ENCODE data around the gene SPATA12. TPM values are rescaled to one million over a fixed set of nuclear protein-coding genes. Genes with fewer than 3 reads are reported as not detected.

The SPATA12 gene
- total RNA-seq, 1 donor from 2014 or later = 0.38 TPM

- Histone ChIP-seq H3K27me3 (no peaks in the 10 kb centered on the region), H3K36me3 (no peaks in the 10 kb centered on the region), H3K27ac (no peak overlapping the region), H3K4me3 (no peak overlapping the region), H3K9me3 (no peaks in the 10 kb centered on the region), H3K4me1 (peaks cover 8% of the 10 kb centered on the region)
- ATAC-seq (no peak), DNase-seq (no peak)
- TF ChIP-seq CTCF (IDR thresholded peaks at IDR 0.05) = no peak
- intact Hi-C loops (cut with DNase I) = no loop called here
Measured at GRCh38 chr3:57069503-57069902, 9.0 kb downstream of the SPATA12 start.

DNA sequence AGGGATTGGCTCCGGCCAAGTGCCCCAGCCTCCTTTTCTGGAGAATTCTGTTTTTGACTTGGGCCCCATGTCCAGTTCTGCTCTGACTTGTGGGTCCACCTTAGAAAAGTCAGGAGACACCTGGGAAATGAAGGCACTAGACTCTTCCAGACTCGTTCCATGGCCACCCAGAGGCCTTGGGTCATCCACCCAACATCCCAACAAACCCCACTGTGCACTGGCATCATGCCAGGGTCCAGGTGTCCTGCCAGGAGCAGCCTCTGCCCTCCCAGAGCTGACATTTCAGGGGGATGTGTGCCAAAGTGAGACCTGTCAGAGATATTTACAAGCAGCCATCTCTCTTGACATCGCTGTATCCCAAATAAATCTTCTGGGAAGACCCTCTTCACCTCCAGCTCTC lies 13.2 kb downstream of the SPATA12 start:
- DNase-seq (no peak), ATAC-seq (no peak)
- H3K4me3 ChIP-seq = no peak overlapping the region
- no peak for TF ChIP-seq CTCF (IDR thresholded peaks at IDR 0.05)
- peaks cover 10% of the 10 kb centered on the region for H3K4me1 ChIP-seq
- no peaks in the 10 kb centered on the region for H3K9me3 ChIP-seq
- H3K36me3 ChIP-seq = no peaks in the 10 kb centered on the region
- no peaks in the 10 kb centered on the region for H3K27me3 ChIP-seq
- intact Hi-C loops (cut with DNase I) = no loop called here
- H3K27ac ChIP-seq = no peak overlapping the region

- DNase-seq (no peak), ATAC-seq (no peak)
- Histone ChIP-seq H3K4me3 (no peak overlapping the region), H3K9me3 (no peaks in the 10 kb centered on the region), H3K27me3 (no peaks in the 10 kb centered on the region), H3K36me3 (no peaks in the 10 kb centered on the region), H3K4me1 (peaks cover 8% of the 10 kb centered on the region), H3K27ac (no peak overlapping the region)
- intact Hi-C loops (cut with DNase I) = no loop called here
- no peak for TF ChIP-seq CTCF (IDR thresholded peaks at IDR 0.05)
Measured at GRCh38 chr3:57074135-57074534, 13.7 kb downstream of the SPATA12 start.

- no peak for TF ChIP-seq CTCF (IDR thresholded peaks at IDR 0.05)
- Histone ChIP-seq H3K27ac (no peak overlapping the region), H3K36me3 (no peaks in the 10 kb centered on the region), H3K4me3 (no peak overlapping the region), H3K4me1 (peaks cover 8% of the 10 kb centered on the region), H3K9me3 (no peaks in the 10 kb centered on the region), H3K27me3 (no peaks in the 10 kb centered on the region)
- intact Hi-C loops (cut with DNase I) = no loop called here
- no peak for DNase-seq
- ATAC-seq = no peak
Measured at GRCh38 chr3:57076422-57076951, 16.0 kb downstream of the SPATA12 start.

GRCh38 chr3:57077630-57078343 lies 17.3 kb downstream of the SPATA12 start:
- intact Hi-C loops (cut with DNase I) = no loop called here
- peak overlapping the region; percentile 72 for H3K4me3 ChIP-seq
- ATAC-seq = peak; percentile 9
- H3K4me1 ChIP-seq = peaks cover 8% of the 10 kb centered on the region
- no peak for TF ChIP-seq CTCF (IDR thresholded peaks at IDR 0.05)
- no peak overlapping the region for H3K27ac ChIP-seq
- no peaks in the 10 kb centered on the region for H3K36me3 ChIP-seq
- DNase-seq = no peak
- H3K9me3 ChIP-seq = no peaks in the 10 kb centered on the region
- no peaks in the 10 kb centered on the region for H3K27me3 ChIP-seq

GRCh38 chr3:57078344-57078634 lies 17.8 kb downstream of the SPATA12 start:
- peak overlapping the region; percentile 72 for H3K4me3 ChIP-seq
- H3K9me3 ChIP-seq = no peaks in the 10 kb centered on the region
- no peak for TF ChIP-seq CTCF (IDR thresholded peaks at IDR 0.05)
- H3K36me3 ChIP-seq = no peaks in the 10 kb centered on the region
- intact Hi-C loops (cut with DNase I) = no loop called here
- ATAC-seq (peak; percentile 75), DNase-seq (peak; percentile 71)
- H3K27ac ChIP-seq = no peak overlapping the region
- H3K4me1 ChIP-seq = peaks cover 8% of the 10 kb centered on the region
- no peaks in the 10 kb centered on the region for H3K27me3 ChIP-seq
